ENCODE measurements around the gene RANBP1. TPM values are rescaled to one million over a fixed set of nuclear protein-coding genes. Genes with fewer than 3 reads are reported as not detected.
A peak's percentile ranks its signal among the peaks of the same experiment; 100 is the strongest.

RANBP1 gene
- polyA plus RNA-seq, 2 of the 4 experiments (the other 2 are of a cell fraction), result 239 to 338 TPM

GRCh38 chr22:20110359-20110985 is 5.4 kb upstream of the RANBP1 start:
- Histone ChIP-seq H3K4me3 (no peak overlapping the region), H3K27ac (no peak overlapping the region), H3K4me2 (no peak overlapping the region), H3K4me1 (peaks cover under 1% of the 10 kb centered on the region; the same call in 1 of the 3 replicates), H3K9me3 (no peaks in the 10 kb centered on the region)
- ChIA-PET CTCF (interaction anchor here (0.6 to 2.4 kb wide), 8 partner anchors 9 to 144 kb away, joined by 3 to 11 read pairs (median 4); no protein-coding TSS in a partner anchor), POLR2A (no interaction called here)
- WGBS (ENCODE audit: missing lambda C conversion rate), result 91% methylated on average over 9 of the region's 9 CpGs
- TF ChIP-seq EP300 (IDR thresholded peaks at IDR 0.05), result no peak
- no peak for TF ChIP-seq RFX5 (IDR thresholded peaks at IDR 0.05)
- no peak for TF ChIP-seq MAFK (IDR thresholded peaks at IDR 0.05; ENCODE audit: partially characterized antibody)
- TF ChIP-seq NPAS2 (CRISPR knock-in tag; IDR thresholded peaks at IDR 0.05; ENCODE audit: borderline replicate concordance), result no peak
- no peak for TF ChIP-seq RCOR1 (IDR thresholded peaks at IDR 0.05; ENCODE audit: low read depth, low read length)
- no peak for TF ChIP-seq ATOH8 (CRISPR knock-in tag; IDR thresholded peaks at IDR 0.05; ENCODE audit: low read depth)
- TF ChIP-seq JUNB (IDR thresholded peaks at IDR 0.05), result no peak
- no peak for TF ChIP-seq HES2 (IDR thresholded peaks at IDR 0.05)
- no peak for TF ChIP-seq FOXS1 (CRISPR knock-in tag; IDR thresholded peaks at IDR 0.05)
- no peak for TF ChIP-seq CHD2 (IDR thresholded peaks at IDR 0.05; ENCODE audit: low read length, partially characterized antibody)
- TF ChIP-seq RNF2 (IDR thresholded peaks at IDR 0.05; ENCODE audit: borderline replicate concordance, low read depth), result no peak
- no peak for TF ChIP-seq HOXA7 (CRISPR knock-in tag; IDR thresholded peaks at IDR 0.05)
- FAIRE-seq (no peak), ATAC-seq (no peak), DNase-seq (ENCODE audit: low read depth in 1 of 2, low spot score in 1 of 2) (no peak)

- POLR2A ChIA-PET, result no interaction called here
- no peak for TF ChIP-seq FOSL2 (IDR thresholded peaks at IDR 0.05)
- no peak for TF ChIP-seq FOSL2 (CRISPR knock-in tag; IDR thresholded peaks at IDR 0.05)
- no peak for TF ChIP-seq BHLHE40 (IDR thresholded peaks at IDR 0.05; ENCODE audit: low read depth, low read length)
- TF ChIP-seq ESRRA (IDR thresholded peaks at IDR 0.05; ENCODE audit: borderline replicate concordance, low read length), result no peak
- TF ChIP-seq NPAS2 (CRISPR knock-in tag; IDR thresholded peaks at IDR 0.05; ENCODE audit: borderline replicate concordance), result no peak
- no peak for TF ChIP-seq TFCP2L1 (CRISPR knock-in tag; IDR thresholded peaks at IDR 0.05)
- no peak for TF ChIP-seq RFX5 (IDR thresholded peaks at IDR 0.05)
- TF ChIP-seq MAFK (IDR thresholded peaks at IDR 0.05; ENCODE audit: partially characterized antibody), result no peak
- no peak for TF ChIP-seq JUN (IDR thresholded peaks at IDR 0.05)
- no peak for TF ChIP-seq FOXS1 (CRISPR knock-in tag; IDR thresholded peaks at IDR 0.05)
- TF ChIP-seq GATA3 (IDR thresholded peaks at IDR 0.05; ENCODE audit: borderline replicate concordance), result no peak
- no peak for TF ChIP-seq NFE2L2 (conservative IDR thresholded peaks at IDR 0.05; ENCODE audit: low read length)
- peak; percentile 25 for TF ChIP-seq CTCF (IDR thresholded peaks at IDR 0.05)
- TF ChIP-seq KDM5A (IDR thresholded peaks at IDR 0.05), result no peak
- TF ChIP-seq ZNF302 (CRISPR knock-in tag; IDR thresholded peaks at IDR 0.05), result no peak
- TF ChIP-seq PBX3 (IDR thresholded peaks at IDR 0.05), result peak; percentile 23; the same call in 1 of the 2 replicates
- FAIRE-seq (no peak), ATAC-seq (peak; percentile 65 to 73), DNase-seq (ENCODE audit: low read depth in 1 of 2, low spot score in 1 of 2) (peak; percentile 54 to 65)
- Histone ChIP-seq H3K27ac (no peak overlapping the region), H3K4me3 (no peak overlapping the region), H3K4me1 (peaks cover 8% of the 10 kb centered on the region; the same call in 1 of the 3 replicates), H3K9me3 (no peaks in the 10 kb centered on the region), H3K4me2 (no peak overlapping the region)
- WGBS (ENCODE audit: missing lambda C conversion rate), result 47% methylated on average over 8 of the region's 14 CpGs
- CTCF ChIA-PET, result interaction anchor here (0.6 to 2.4 kb wide), 8 partner anchors 10 to 144 kb away, joined by 3 to 11 read pairs (median 4); no protein-coding TSS in a partner anchor
Observed at GRCh38 chr22:20111045-20111688, 4.7 kb upstream of the RANBP1 start.
